Fibroblast of skin of right biceps (primary cell): ENCODE data around the gene ORMDL2.
"Not testable (repeated sequence)": the region's sequence is repeated elsewhere in the genome, so short reads cannot be mapped to it uniquely, and the experiment has no call there.

Experiments used
- DNase-seq: peaks from one replicate; pipeline ENCODE4 v3.0.0-alpha.2; 2013

Gene ORMDL2

DNA sequence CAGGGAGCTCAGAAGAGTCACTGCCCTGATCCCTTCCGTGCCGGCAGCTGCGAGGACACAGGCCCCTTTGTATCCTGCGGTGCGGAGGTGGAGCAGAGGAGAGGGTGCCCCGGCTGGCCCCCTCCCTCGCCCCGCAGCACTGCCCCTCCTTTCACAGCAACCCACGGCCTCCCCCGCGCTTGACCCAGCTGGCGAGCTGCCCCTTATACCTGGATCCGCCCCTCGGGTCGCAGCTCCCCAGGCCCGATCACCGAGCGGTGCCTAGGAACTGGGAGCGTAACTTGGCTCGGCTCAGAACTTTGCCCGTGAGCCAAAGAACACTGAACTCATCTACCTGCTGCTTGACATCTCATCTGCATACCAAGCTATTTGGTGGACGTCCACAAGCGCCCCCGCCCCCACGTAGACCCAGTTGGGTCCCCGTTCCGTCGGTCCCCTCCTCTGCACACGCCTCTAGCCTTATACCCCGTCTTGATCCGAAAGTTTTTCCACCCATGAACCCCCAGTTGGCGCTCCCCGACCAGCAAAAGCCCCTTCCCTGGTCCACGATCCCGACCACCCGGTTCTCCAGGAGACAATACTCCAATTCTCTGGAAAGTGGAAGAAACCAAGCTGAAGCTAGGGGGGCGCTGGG, 12.2 kb downstream of the ORMDL2 start:
- DNase-seq: no peak

DNA sequence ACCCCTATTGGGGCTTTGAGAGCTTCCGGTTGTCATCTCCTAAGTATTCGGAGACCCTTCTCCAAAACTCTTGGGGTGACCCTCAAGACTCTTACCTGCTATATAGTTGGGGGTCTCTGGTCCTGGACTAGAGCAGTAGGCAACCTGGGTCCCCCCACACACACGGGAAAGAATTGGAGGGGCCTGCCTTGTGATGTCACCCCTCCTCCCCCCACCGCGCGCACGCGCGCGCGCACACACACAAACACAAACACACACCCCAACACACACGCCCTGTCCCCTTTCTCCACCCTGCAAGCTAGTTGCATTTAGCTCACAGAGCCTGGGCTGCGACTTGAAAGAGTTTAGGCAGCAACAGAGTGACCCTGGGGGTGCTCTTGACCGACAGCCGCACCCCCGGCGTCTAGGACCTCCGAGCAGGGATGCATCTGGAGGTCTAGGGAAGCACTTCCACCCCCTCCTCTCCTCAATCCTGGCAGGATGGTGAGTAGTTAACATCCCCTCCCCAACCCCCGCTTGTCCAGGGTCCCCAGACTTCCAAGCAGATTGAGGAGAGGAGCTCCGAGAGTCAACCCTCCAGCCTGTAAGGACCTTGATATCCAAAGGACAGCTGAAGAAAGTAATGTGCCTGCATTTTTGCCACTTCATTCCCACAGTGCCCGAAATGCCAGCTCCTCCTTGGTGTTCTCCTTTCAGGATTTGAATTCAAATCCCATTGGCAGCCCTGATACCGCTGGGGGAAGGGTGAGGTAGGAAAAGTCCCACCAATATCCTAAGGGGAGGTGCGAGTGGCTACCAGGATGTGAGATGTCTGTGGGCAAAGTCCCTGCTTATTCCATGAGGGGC, 13.0 kb downstream of the ORMDL2 start:
- peak; percentile 68 for DNase-seq

DNA sequence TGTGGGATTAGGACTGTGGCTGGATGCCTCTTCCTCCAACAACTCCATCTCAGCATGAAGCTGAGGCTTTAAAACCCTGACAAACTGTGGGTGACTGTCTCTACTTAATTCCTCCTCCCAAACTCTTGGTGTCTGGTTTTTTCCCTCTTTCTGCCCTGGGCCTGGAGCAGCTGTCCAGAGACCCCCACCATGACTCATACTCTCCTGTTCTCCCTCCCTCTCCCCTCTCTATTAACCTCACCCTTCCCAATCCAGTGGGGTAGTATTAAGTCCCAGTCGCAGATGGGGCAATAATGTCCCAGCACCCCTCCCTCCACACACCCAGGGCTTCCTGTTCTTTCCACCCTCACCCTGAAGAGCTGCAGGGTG, 13.6 kb downstream of the ORMDL2 start:
- DNase-seq: peak; percentile 14

DNA sequence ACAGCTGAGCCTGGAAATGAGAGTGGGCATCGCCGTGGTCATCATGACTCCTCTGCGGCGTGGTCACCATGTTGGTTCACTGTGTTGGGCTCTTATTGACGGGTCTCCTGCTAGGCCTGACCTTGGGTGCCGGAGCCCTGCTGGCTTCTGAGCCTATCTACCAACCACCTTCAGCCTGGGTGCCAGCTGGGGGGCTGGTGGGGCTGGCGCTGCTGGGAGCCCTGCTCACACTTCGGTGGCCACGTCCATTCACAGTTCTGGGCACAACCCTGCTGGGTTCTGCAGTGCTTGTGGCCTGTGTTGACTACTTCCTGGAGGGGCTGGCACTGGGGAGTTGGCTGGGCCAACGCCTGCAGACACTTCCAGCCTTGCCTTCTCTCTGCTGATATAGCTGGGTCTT, 15.2 kb downstream of the ORMDL2 start:
- DNase-seq: no peak

DNA sequence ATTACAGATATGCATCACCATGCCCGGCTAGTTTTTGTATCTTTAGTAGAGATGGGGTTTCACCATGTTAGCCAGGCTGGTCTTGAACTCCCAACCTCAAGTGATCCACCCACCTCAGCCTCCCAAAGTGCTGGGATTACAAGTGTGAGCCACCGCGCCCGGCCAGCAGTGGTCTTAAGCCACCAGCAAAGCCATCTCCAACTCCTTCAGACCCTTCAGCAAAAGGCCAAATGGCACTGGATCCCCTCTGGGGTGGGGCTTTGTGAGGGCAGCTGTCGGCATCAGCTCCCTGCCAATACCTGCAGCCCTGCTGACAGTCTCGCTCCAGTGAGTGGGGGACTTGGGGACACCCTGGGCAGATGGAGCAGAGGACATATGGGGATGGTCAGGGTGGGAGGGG, 16.6 kb downstream of the ORMDL2 start:
- not testable (repeated sequence) for DNase-seq

DNA sequence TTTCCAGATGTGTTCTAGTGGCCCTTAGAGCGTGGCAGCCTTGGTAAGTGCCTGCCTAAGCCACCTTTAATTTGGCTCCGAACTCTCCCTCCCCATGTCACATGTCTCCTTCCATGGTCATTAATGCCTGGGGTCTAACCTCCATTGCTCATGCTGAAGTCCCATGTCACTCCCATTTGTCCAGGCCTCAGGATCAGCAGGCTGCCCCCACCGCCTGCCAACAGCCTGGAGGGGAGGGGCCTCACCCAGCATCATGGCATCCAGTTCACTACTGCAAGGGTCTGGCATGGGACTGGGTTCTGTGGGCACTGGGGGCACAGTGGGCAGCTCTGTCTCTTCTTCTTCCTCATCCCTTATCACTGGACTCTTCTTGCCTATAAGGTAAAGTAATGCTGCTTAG, 20.5 kb downstream of the ORMDL2 start:
- DNase-seq: no peak

DNA sequence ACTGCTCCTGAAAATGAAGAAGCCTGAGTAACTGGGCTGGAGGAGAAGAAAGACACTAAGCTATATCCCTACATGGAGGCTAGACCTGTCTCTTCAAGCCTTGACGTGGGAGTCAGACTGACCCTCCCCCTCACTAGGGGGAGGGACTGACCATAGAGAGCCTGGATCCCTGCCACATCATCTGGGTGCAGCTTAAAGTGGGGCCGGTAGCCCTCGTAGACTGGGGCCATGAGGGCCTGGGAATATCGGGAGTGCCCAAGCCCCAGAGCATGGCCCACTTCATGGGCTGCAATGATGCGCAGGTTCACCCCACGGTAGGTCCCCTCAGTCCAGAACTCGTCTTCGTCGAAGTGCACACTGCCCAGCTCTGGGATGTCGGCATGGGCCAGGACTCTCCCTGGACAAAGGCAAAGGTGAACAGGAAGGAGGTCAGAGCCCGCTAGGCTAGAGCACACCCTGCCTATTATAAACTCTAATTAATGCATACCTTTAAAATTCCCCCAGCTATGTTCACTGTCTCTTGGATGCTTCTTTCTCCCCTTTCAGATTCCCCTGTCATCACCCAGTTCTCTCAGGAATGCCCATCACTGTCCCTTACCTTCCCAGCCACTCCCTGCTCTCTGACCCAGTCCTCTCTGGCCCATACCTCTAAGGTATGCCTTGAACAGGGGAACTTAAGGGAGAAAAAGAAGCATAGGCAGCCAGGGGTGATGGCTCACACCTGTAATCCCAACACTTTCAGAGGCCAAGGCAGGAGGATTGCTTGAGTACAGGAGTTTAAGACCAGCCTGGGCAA, 21.7 kb downstream of the ORMDL2 start:
- no peak for DNase-seq

DNA sequence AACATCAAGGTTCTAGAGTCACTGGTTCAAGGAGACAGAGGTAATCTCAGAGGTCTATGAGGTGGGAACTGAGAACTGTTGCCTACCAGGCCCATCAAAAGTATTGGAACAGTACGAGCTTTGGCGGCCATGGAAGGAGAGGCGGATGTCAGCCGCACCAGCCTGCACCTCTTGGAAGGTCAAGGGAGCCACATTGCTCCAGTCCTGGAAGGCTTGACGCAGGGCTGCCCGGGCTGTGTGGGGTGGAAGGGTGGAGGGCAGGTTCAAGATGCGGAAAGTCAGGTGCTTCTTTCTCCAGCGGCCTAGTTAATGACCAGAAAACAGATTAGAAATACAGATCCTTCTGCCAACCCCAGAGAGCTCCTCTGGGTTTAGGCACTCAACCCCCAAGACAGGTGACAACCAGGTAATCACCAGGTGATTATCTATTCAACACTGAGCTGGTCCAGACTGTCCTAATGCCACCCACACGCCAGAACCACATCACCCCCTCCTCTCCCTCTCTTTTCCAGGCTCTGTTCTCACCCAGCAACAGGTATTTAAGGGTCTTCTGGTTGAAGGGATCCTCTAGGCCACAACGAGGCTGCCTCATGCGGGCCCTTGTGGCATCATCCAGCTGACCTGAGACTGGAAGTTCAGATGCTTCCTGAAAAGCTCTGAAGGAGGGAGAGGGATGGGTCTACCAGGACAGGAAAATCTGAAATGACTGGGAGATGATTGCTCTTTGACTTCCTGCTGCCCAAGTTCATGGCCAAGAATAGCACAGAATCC, 22.9 kb downstream of the ORMDL2 start:
- DNase-seq: no peak

DNA sequence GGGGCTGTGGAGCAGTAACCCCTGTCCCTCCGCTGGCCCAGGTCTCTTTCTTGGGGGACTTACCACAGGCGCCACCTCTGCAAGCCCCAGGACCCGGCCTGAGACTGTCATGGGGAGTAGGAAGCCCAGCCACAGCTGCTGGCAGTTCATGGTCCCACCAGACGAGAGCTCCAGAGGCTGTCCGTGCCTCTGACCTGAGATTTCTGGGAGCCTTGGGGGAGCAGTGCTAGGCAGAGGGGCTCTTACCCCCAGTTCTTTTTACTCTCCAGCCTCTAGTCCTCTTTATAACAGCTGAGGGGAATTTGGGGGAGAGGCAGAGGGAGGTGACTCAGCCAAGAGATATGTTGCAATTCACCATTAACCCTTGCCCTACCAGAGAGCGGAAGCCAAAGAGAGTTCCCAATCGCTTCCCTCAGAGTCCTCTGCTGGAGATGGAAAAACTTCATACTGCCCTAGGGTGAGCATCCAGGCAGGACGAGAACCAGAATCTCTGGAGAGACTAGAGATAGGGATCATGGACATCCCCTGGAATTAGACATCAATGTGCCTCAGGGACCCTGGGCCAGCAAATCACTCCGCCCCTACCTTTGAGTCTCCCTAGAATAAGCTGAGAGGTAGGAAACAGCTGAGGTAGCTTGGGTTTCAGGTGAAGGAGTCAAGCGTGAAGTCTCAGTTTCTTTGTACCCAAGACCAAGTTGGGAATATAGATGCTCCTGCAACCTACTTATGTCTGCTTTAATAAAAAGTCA, 25.0 kb downstream of the ORMDL2 start, which contains the start of gene MMP19:
Gene MMP19 (minus strand): TSS at position 256 of the 749 bp plus-strand sequence. CDS start 106 bp downstream, at position 150.
- DNase-seq: peak; percentile 87

DNA sequence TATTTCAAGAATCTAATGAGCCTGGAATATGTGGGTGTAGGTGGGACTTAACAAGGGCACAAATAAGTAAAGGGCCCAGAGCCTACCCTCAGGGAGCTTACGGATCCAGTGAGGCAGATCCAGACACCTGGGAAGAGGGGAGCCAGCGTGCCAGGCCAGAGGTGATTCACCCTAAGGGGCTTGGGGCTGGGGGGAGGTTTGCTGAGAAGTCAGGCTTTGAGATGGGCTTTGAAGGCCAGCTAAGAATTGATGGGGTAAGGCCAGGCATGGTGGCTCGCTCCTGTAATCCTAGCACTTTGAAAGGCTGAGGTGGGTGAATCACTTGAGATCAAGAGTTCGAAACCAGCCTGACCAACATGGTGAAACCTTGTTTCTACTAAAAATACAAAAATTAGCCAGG, 25.6 kb downstream of the ORMDL2 start:
- no peak for DNase-seq

DNA sequence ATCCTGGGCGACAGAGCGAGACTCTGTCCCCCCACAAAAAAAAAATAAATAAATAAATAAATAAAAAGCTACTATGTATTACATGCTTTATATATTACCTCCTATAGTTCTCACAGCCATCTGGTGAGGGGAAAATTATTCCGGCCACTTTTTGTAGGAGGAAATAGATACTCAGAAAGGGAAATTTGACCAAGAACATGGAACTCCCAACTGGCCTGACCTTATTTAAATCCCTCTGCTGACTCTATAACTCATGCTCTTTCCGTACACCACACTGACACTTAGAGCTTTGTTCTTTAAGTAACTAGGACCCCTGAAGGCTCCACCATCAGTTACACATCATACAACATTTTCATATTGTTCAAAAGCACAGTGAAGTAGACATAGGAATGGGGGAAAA, 27.1 kb downstream of the ORMDL2 start:
- no peak for DNase-seq

DNA sequence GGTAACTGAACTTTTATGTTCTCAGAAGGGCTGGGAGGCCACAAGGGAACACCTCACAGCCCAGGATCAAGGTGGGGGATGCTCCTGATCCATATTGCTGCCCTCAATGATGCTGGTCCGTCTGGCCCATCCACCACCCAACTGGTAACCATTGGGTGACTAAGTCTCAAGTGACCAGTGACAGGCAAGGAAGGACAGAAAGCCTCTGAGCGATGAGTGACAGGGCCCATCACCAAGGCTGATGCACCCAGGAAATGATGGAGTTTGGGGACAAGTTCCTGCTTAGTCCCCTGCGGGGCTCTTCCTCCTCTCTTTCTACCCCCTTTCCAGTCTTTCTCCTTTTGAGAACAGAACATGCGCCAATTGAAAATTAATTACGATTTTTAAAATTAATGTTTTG, 27.5 kb downstream of the ORMDL2 start:
- no peak for DNase-seq

DNA sequence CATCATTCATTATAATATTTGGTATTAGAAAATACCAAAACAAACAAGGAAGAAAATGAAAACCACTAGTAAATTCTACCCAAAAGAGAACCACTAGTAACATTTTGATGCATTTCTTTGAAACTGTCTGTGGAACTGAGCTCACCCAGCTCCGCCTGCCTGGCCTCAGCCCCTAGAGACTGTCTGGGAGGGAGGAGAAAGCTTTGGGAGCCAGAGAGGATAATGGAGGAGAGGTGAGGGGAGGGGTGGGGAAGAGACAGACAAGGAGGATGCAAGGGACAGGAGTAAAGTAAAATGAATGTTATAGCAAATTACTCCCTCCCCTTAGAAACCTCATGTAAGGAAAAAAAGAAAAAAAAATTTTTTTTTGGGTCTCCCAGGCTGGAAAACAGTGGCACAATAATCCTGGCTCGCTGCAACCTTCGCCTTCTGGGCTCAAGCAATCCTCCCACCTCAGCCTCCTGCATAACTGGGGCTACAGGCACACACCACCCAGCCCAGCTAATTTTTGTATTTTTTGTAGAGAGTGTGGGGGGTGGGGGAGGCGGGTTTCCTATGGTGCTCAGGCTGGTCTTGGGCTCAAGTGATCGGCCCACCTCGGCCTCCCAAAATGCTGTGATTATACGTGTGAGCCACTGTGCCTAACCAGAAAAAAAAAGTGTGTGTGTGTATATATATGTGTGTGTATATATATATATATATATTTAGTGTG, 28.1 kb downstream of the ORMDL2 start:
- DNase-seq: no peak

DNA sequence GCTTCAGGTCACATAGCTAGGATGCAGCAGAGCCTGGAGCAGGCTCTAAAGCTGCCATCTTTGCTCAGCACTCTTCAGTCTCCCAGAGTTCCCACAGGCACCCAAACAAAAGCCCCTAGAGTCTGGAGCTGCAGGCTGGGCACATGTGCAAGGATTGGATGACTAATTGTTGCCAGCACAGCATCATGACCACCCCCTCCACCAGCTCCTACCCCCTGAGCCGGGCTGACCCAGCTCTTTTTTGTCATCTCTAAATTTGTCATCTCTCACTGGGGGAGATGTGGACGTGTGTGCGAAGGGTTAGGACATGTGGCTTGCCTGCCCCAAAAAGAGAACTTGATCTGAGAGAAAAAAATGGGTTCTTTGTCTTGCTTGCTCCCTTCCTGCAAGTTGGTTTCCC, 29.2 kb downstream of the ORMDL2 start:
- peak; percentile 92 for DNase-seq

DNA sequence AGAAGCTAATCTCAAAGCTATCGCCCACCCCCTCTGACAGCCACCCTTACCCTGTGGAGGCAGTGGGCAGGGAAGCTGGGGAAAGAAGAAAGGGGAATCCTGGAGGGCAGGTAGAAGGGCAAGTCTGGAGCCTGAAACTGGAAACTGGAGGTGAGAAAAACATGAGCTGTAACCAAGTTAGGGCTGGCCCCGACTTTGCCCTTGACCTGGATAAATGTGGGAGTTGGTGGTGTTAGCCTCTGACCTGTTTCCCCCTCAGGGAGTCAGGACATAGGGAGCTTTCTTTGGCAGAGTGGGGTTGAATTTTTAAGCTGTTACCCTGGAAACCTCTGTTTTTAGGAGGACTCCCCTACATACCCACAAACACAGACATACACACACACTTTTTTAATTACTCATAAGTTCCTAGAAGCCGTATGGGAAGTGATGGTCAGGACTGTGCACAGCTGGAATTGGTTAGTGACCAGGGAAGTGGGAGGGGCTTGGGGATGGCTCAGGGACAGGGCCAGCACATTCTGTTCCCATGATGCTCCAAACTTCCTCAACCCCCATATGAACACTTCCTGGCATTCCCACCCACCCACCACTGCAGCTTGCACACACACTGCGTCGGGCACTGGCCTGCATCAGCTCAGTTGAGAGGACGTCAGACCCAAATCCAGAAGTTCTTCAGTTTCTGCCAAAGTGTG, 29.9 kb downstream of the ORMDL2 start:
- DNase-seq: peak; percentile 100

DNA sequence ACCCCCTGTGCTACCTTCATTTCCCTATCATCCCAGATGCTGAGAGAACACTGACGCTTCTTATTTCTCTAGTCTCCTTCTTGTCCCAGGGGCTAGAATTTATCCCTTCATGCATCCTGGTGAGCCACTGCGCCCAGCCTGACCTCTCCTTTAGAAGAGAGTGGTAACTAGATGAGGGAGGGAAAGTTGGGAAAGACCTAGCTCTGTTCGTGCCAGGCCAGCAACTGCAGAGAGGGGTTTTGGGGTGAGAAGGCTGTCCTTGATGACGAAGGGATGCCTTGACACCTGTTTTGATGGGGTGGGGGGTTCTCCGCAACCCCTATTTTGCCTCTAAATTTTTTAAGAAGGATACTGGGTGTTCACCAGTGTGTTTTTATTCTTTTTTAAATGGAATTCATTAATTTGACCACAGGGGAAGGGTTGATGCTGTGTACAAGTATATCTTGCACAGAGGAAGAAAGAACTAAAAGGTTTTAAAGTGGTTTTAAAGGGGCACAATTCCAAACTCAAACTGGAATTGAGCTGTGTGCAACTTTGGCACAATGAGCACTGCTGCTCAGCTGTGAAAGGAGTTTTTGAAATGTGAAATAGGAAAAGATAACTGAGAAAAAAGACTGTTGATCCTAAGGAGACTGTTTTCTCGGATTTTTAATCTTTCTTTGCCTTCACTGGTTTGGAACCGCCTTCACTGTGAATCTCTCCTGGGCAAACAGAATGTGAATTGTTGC, 31.9 kb downstream of the ORMDL2 start:
- no peak for DNase-seq

DNA sequence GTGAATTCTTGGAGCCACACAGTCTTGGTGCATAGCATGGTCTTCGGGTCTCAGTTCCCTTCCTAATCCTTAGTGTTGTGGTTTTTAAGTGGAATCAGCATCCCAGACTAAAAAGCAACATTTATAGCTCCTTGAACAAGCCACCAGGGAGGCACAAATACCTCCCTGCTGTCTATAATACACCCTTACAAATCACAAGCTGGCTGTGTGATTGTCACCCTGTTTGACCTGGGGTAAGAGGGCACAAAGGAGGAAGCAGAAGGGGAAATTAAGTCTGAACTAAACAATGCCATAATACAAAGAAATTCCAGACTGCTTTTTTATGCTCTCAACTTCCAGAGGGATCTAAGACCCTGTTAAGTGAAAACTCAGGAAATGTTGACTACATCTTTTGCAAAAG, 32.6 kb downstream of the ORMDL2 start:
- no peak for DNase-seq

DNA sequence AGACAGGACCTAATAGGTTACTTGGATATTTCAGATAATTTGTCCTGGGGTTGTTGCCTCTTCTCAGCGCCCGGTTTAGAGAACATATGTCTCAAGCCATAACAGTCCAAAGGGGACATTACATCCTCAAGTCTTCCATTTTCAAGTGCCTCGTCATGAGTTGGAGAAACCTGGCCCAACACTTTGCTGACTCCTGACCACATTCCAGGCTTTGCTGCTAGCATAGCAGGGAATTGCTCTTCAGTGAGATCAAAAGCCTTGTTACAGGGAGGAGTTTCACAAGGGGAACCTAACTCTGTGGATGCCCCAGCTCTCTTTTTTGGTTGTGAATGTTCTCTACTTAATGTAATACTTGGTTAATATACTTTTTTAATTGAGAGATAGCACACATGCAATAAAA, 33.1 kb downstream of the ORMDL2 start:
- peak; percentile 40 for DNase-seq

DNA sequence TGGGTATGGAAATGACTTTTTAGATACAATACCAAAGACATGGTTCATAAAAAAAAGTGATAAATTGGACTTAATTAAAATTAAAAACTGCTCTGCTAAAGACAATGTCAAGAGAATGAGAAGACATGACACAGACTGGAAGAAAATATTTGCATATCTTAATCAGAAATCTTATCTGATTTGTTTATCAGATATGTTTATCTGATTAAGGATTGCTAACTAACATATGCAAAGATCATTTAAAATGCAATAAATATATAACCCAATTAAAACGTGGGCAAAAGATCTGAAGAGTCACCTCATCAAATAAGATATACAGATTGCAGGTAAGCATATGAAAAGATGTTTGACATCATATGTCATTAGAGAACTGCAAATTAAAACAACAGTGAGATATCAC, 34.9 kb downstream of the ORMDL2 start:
- DNase-seq: no peak

DNA sequence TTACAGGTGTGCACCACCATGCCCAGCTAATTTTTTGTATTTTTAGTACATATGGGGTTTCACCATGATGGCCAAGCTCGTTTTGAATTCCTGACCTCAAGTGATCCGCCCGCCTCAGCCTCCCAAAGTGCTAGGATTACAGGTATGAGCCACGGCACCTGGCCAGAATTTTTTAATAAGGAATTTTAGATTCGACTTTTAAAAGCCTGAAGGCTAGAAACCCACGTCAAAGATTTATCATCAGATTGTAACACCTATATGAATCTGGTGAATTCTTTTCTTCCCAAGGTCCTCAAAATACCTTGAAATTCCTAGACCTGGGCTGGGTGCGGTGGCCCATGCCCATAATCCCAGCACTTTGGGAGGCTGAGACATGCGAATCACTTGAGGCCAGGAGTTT, 43.6 kb downstream of the ORMDL2 start:
- no peak for DNase-seq
